HG03097 (cell line): Measurements from ENCODE around the gene TRIO.

Experiments
- ATAC-seq: cut with Tn5 transposase; IDR thresholded peaks from one replicate; pipeline ENCODE4 v1.9.1; 2021; ENCODE audit not compliant: unreplicated experiment, low FRiP score

Gene TRIO

GRCh38 chr5:14219800-14220512, 76.8 kb downstream of the TRIO start:
- ATAC-seq = no peak

DNA sequence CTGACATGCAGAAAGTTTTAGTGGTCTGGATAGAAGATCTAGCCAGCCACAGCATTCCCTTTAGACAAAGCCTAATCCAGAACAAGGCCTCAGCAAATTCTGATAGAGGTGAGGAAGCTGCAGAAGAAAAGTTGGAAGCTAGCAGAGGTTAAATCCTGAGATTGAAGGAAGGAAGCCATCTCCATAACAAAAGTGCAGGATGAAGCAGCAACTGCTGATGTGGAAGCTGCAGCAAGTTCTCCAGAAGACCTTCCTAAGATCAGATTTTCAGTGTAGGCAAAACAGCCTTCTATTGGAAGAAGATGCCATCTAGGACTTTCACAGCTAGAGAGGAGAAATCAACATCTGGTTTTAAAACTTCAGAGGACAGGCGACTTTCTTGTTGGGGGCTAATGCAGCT, 77.5 kb downstream of the TRIO start:
- no peak for ATAC-seq

DNA sequence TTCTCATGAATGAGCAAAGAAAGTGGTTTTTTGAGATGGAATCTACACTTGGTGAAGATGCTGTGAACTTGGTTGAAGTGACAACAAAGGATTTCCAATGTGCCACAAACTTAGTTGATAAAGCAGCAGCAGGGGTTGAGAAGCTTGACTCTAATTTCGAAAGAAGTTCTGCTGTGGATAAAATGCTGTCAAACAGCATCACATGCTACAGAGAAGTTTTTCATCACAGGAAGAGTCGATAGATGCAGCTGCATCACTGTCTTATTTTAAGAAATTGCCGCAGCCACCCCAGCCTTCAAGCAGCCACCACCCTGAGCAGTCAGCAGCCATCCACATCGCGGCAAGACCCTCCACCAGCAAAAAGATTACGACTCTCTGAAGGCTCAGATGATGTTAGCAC, 78.6 kb downstream of the TRIO start:
- no peak for ATAC-seq

DNA sequence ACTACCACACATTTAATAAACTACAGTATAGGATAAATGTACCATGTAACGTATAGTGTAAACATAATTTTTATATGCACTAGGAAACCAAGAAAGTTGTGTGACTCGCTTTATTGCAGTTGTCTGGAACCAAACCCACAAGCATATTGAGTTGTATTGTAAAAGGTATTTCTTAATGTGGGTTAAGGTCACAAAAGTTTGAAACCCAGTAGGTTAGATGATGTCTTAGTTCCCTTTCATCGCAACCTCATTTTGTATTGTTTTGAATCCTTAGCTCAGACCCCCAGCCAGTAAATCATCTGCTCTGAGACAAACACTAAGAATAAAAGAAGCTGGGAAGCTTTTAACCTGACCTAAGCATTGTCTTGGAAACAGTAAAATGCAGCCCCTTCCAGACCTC, 79.1 kb downstream of the TRIO start:
- ATAC-seq = no peak

DNA sequence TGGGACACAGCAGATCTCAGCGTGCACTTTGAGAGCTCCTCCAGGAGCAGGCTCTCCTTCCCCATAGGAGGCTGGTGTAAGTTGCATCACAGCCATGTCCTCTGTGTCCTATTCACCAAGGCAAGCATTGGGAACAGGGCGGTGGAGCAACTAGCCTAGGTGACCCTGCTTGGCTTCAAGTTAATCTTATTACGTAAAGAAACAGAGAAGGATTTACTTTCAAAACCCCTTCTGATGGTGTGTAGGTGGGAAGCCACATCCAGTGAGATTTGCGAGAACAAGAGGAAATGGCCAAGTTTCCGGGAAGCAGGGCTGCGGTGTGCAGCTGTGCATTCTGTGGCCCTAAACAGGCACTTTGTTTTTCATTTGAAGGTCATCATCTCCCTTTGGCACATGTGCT, 80.2 kb downstream of the TRIO start:
- no peak for ATAC-seq

GRCh38 chr5:14225173-14225834, 82.2 kb downstream of the TRIO start:
- no peak for ATAC-seq

DNA sequence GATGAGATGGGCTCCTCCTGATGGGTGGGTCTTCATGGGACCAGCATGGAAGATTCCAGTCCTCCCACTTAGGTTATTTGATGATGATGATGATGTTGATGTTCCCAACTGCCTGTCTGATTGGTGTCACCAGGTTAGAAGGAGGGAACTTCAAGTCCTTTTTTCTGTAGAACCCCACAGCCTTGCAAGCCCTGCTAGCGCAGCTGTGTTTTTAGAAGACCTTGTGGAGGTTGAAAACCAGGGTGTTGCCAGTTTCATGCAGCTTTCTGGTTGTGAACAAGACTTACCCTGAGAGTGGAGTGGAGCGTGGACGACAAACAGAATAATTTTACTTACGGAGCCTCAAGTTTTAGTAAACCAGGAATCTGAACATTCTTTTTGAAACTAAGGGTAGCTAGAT, 83.0 kb downstream of the TRIO start:
- no peak for ATAC-seq

- no peak for ATAC-seq
These were observed 83.4 kb downstream of the TRIO start for GRCh38 chr5:14226554-14226953.

DNA sequence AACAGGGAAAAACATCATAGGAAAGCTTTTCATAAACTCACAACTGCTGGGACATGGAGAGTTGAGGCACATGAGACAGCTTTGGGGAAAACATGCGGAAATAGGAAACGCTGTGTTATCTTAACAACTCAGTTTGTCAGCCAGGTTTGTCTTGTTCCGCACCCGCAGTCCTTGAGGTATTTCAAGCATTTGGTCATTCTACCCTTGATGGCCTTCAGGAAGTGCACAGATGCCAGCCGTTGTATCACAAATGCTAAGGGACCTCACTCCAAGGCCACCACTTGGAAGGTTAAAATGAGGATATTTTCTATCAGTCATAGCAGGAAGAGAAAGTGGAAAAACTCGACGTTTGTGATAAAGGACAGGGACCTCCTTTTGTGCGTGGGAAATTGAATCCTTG, 83.8 kb downstream of the TRIO start:
- ATAC-seq = no peak

GRCh38 chr5:14227513-14227912, 84.4 kb downstream of the TRIO start:
- ATAC-seq = no peak

GRCh38 chr5:14228219-14228618, 85.1 kb downstream of the TRIO start:
- no peak for ATAC-seq

DNA sequence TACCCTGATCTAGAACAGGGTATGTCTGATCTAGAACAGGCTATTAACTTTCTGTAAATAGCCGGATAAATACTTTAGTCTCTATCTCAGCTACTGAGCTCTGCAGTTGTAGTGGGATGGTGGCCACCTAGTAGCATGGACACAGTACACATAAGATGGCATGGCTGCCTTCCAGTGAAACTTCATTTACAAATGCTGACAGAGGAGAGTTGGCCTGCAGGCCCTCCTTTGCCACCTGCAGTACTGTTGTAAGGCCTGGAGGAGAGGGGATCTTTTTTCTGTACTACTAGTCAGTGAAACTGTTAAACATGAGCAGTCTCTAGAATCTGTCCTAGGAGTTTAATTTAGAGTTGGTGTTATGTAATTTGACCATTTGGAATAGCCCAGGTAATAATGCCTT, 86.0 kb downstream of the TRIO start:
- no peak for ATAC-seq

DNA sequence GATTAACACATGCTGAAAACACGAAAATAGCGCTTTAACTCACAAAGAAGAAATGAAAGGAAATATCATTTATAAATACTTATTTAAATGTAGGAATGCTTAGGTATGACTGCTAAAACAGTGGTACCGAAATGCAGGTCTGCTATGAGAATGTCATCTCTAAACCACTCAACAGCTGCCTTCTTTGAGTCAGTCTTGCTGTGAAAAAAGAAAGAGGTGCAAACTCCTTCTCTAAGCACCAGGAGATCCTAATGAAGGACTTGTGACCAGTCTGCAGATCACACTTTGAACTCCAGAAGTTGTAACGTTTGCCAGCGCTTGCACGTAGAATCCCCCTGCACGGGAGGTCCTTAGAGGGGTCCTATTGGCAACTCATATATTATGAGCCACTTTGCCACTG, 86.6 kb downstream of the TRIO start:
- no peak for ATAC-seq

DNA sequence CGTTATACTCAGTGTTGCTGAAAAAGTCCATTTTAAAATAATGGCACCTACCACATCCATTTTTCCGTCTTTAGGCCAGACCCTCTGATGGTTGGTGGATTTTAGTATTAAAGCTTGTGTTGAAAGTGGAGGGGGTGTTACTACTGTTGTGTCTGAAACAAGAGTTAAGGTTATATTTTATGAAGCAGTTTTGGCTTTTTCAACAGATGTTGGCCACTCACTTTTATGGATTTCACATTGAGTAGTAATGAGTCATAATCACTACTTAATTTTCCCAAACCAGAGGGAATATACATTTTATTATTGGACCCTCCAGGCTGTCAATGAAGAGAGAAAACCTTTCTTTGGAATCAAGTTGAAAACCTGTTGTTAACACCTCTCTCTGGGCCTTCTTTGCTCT, 88.0 kb downstream of the TRIO start:
- ATAC-seq = no peak

GRCh38 chr5:14231890-14232289, 88.7 kb downstream of the TRIO start:
- ATAC-seq = no peak

DNA sequence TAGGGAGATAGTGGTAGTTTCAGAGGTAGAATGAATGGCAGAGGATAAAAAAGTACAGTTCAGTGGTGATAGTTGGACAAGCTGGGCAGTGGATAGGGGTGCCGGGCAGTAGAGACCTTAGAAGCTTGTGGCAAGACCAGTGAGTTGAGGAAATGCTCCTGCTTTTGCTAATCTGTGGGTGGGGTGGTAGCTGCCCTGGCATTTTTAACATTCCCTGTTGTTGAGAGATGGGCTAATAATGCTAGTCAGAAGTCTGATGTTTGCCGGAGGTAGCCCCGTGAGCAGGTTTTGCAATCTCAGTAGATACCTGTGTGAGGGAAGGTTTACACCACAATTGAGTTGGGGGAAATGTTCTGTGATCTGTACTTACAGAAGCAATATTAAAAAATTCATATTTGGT, 91.1 kb downstream of the TRIO start:
- ATAC-seq = no peak

DNA sequence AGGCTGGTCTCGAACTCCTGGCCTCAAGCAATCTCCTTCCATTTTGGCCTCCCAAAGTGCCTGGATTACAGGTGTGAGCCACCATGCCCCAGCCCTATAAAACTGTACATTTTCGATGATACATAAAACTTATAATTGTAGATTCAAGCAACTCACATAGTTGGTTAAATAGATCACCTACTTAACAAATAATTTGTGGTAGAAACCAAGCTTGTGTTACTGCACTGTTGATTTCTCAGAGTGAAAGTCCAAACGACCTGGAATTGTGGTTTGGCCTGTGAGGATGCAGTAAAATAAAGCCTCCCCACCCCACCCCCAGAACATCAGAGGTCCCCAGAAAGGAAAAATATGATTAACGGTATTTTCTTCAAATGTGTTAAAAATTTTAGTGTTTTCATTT, 92.7 kb downstream of the TRIO start:
- no peak for ATAC-seq

- ATAC-seq = no peak
These were observed 93.6 kb downstream of the TRIO start for GRCh38 chr5:14236757-14237156.

DNA sequence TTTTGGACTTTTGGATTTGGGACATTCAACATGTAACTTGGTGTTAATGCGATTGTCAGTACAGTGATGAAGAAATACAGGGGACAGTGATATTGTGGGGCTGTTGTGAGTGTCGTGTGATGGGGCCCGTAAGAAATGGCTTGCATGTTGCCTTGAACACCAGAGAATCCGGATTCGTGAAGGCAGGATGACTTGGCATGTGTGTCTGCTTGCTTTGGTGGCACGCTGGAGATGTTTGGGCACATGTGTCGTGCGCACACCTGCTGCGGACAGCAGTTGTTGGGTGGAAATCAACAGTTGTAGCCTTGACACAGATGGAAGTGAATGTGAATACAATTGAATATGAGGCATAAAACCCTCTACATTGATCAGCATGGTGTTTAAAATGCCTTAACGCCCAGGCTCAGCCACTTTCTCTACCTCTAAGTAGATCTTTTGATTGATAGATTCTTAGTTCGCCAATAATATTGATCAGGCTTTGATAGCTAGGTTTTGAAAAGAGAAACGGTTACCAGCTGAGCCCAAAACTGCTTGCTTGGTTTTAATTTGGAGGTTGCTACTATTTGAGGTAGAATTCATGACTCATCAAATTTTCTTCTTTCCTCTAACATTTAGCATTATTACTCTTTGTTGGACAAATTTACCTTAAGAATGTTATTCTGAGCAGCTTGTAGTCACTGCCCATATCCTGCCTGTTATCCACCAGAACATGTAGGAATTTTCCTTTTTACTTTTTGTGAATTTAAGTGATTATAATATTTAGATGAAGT, 94.4 kb downstream of the TRIO start:
- no peak for ATAC-seq

DNA sequence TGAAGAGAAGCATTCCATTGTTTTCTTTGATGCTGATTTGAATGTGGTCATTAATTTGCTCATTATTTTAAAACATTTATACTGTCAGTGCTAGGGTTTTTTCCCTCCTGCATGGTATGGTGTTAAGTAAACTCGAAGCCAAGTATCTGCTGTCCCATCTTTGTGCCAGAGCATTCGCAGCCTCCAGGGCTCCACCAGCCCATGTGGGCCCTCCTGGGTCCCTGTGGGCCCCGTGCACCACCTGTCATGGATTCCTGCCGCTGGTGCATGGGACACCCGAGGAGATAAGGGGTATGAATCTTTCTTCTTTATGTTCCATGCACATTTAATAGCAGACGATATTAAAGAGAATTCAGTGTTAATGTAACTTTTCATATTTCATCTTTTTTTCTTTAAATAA, 95.1 kb downstream of the TRIO start:
- ATAC-seq = no peak

- ATAC-seq = no peak
These were observed 96.3 kb downstream of the TRIO start for GRCh38 chr5:14239404-14239803.

- no peak for ATAC-seq
These were observed 96.8 kb downstream of the TRIO start for GRCh38 chr5:14239951-14240350.
